DOHH2 (cell line): ENCODE data around the gene FOLR3.

Experiments used
- H3F3A ChIP-seq: fragments of 200-600 bp; sonication (generic), shearing (Covaris generic); 2 replicates; pipeline ENCODE4 v1.6.0; 2016; ENCODE audit warnings: antibody characterized with exemption, mild to moderate bottlenecking; ENCODE audit not compliant: control insufficient read depth, insufficient read depth
- H3K27ac ChIP-seq: fragments of 200-600 bp; sonication (generic); 2 replicates; pipeline ENCODE4 v1.5.1; 2014; ENCODE audit warnings: low read depth, mild to moderate bottlenecking, low read length, moderate library complexity
- H3K27me3 ChIP-seq: fragments of 200-600 bp; sonication (generic); 2 replicates; pipeline ENCODE4 v1.6.1; 2014; ENCODE audit warnings: mild to moderate bottlenecking, low read length, mixed read lengths; ENCODE audit not compliant: control insufficient read depth
- H3K36me3 ChIP-seq: fragments of 200-600 bp; sonication (generic); 2 replicates; pipeline ENCODE4 v1.6.1; 2014; ENCODE audit warnings: mild to moderate bottlenecking, low read length, moderate library complexity, mixed read lengths; ENCODE audit not compliant: control insufficient read depth
- H3K4me1 ChIP-seq: fragments of 200-600 bp; sonication (generic); 2 replicates; pipeline ENCODE4 v1.6.1; 2014; ENCODE audit warnings: mild to moderate bottlenecking, low read length, mixed read lengths; ENCODE audit not compliant: control insufficient read depth
- H3K4me2 ChIP-seq: fragments of 200-600 bp; sonication (generic); 2 replicates; pipeline ENCODE4 v1.6.0; 2014; ENCODE audit warnings: mild to moderate bottlenecking, low read length, moderate library complexity
- H3K4me3 ChIP-seq: fragments of 200-600 bp; sonication (generic); 2 replicates; pipeline ENCODE4 v1.5.1; 2014; ENCODE audit warnings: mild to moderate bottlenecking, low read length, mixed read lengths
- H3K79me2 ChIP-seq: fragments of 200-600 bp; sonication (generic); 2 replicates; pipeline ENCODE4 v1.6.1; 2014; ENCODE audit warnings: mild to moderate bottlenecking, low read length, mixed read lengths; ENCODE audit not compliant: control insufficient read depth
- H3K9me2 ChIP-seq: fragments of 200-600 bp; sonication (generic); replicated peaks from 2 replicates; pipeline ENCODE4 v1.6.1; 2014; ENCODE audit warnings: mild to moderate bottlenecking, low read length, mixed read lengths; ENCODE audit not compliant: control insufficient read depth
- H3K9me3 ChIP-seq: fragments of 200-600 bp; sonication (generic); 2 replicates; pipeline ENCODE4 v1.6.1; 2014; ENCODE audit warnings: antibody characterized with exemption, low read length, mixed read lengths; ENCODE audit not compliant: control insufficient read depth, insufficient read depth
- H4K20me1 ChIP-seq: fragments of 200-600 bp; sonication (generic); 2 replicates; pipeline ENCODE4 v1.6.0; 2014; ENCODE audit warnings: low read depth, mild to moderate bottlenecking, antibody characterized with exemption, low read length, moderate library complexity; ENCODE audit not compliant: control insufficient read depth, insufficient read depth
- CTCF ChIP-seq: fragments of 200-600 bp; sonication (generic); IDR thresholded peaks from one replicate; pipeline ENCODE4 v1.5.1; 2014; ENCODE audit warnings: antibody characterized with exemption, mild to moderate bottlenecking, low read depth, low read length; ENCODE audit not compliant: poor library complexity, severe bottlenecking
- EZH2phosphoT487 ChIP-seq: fragments of 200-600 bp; sonication (generic); IDR thresholded peaks from 2 replicates; pipeline ENCODE4 v1.6.1; 2017; ENCODE audit warnings: borderline replicate concordance, mild to moderate bottlenecking, antibody characterized with exemption, low read length, moderate library complexity, mixed read lengths

Gene FOLR3

GRCh38 chr11:72155751-72156150 is 20.2 kb downstream of the FOLR3 start:
- no peaks in the 10 kb centered on the region for H3K9me3 ChIP-seq
- H3K27ac ChIP-seq = no peak overlapping the region
- H3K79me2 ChIP-seq = no peaks in the 10 kb centered on the region
- no peak overlapping the region for H3K4me2 ChIP-seq
- no peaks in the 10 kb centered on the region for H4K20me1 ChIP-seq
- peaks cover 2% of the 10 kb centered on the region; the same call in 1 of the 2 replicates for H3K27me3 ChIP-seq
- no peaks in the 10 kb centered on the region for H3F3A ChIP-seq
- H3K36me3 ChIP-seq = no peaks in the 10 kb centered on the region
- H3K9me2 ChIP-seq = no peaks in the 10 kb centered on the region
- no peaks in the 10 kb centered on the region for H3K4me1 ChIP-seq
- TF ChIP-seq EZH2phosphoT487 (no peak), CTCF (no peak)
- no peak overlapping the region for H3K4me3 ChIP-seq

- Histone ChIP-seq H3K27me3 (peaks cover 6% of the 10 kb centered on the region; the same call in 1 of the 2 replicates), H4K20me1 (no peaks in the 10 kb centered on the region), H3K9me3 (no peaks in the 10 kb centered on the region), H3K36me3 (no peaks in the 10 kb centered on the region), H3K9me2 (no peaks in the 10 kb centered on the region), H3K27ac (no peak overlapping the region), H3K4me2 (no peak overlapping the region), H3K4me1 (no peaks in the 10 kb centered on the region), H3K79me2 (no peaks in the 10 kb centered on the region), H3F3A (no peaks in the 10 kb centered on the region), H3K4me3 (no peak overlapping the region)
- TF ChIP-seq CTCF = no peak
- no peak for TF ChIP-seq EZH2phosphoT487
These were observed 21.6 kb downstream of the FOLR3 start for GRCh38 chr11:72157131-72157530.

- TF ChIP-seq EZH2phosphoT487 (no peak), CTCF (no peak)
- H3K27me3 ChIP-seq = peaks cover 6% of the 10 kb centered on the region; the same call in 1 of the 2 replicates
- no peaks in the 10 kb centered on the region for H3K79me2 ChIP-seq
These were observed 24.8 kb downstream of the FOLR3 start for GRCh38 chr11:72160319-72160718.

More at GRCh38 chr11:72160319-72160718, 24.8 kb downstream of the FOLR3 start:
- H3K9me2 ChIP-seq = no peaks in the 10 kb centered on the region
- H3K27ac ChIP-seq = no peak overlapping the region
- H3K36me3 ChIP-seq = no peaks in the 10 kb centered on the region
- no peaks in the 10 kb centered on the region for H4K20me1 ChIP-seq
- H3K4me2 ChIP-seq = no peak overlapping the region
- no peaks in the 10 kb centered on the region for H3F3A ChIP-seq
- H3K4me1 ChIP-seq = no peaks in the 10 kb centered on the region
- no peaks in the 10 kb centered on the region for H3K9me3 ChIP-seq
- no peak overlapping the region for H3K4me3 ChIP-seq
